ENCODE data around the gene SOCS3.
A peak's percentile ranks its signal among the peaks of the same experiment; 100 is the strongest.

Gene SOCS3

DNA sequence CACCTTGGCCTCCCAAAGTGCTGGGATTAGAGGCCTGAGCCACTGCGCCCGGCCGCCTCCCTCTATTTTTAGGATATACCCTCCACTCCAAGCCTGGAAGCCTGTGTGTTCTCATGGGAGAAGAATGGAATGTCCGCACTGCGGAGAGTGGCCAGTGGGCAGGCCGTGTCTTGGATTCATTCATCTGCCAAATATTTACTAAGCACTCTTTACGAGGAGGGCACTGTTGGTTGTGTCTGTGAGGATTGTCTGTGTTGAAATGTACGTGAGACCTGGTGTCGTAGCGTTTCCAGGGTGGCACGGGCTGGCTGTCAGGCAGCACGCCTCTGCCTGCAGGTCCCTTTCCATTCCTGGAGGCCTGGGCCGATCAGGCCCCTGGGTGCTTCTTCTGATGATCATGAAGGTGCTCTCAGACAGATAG is 37.8 kb upstream of the SOCS3 start:
- TF ChIP-seq CTCF (IDR thresholded peaks at IDR 0.05; ENCODE audit: low read length, missing control alignments), result no peak

GRCh38 chr17:78396441-78397337 is 36.8 kb upstream of the SOCS3 start:
- no peak overlapping the region for H3K4me3 ChIP-seq (replicated peaks; ENCODE audit: low read depth, low read length)
- peak; percentile 31 for DNase-seq (ENCODE audit: low read depth)
- no peak for TF ChIP-seq CTCF (IDR thresholded peaks at IDR 0.05; ENCODE audit: low read length, missing control alignments)

More for the DNA sequence above, 37.8 kb upstream of the SOCS3 start:
- H3K4me3 ChIP-seq (replicated peaks; ENCODE audit: low read depth, low read length), result no peak overlapping the region
- peak; percentile 46 for DNase-seq (ENCODE audit: low read depth)

DNA sequence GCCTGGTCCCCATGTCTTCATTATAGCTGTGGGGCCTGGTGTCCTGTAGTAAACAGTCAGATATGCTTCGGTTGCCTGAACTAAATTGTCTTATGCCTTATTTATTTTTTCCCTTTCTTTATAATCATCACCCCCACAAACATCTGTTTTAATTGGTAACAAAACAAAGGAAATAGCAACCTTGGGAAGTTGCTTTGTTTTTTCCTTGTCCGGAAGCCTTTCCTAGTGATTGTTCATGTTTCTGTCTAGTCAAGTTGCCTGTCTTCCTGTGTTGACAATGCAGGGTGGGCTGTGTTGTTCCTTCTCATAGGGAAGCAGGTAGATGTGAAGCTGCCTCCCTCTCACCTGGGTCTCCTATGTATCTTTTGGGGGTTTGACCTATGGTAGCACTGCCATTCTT is 35.3 kb upstream of the SOCS3 start:
- H3K4me3 ChIP-seq (replicated peaks; ENCODE audit: low read depth, low read length), result no peak overlapping the region
- DNase-seq (ENCODE audit: low read depth), result no peak
- no peak for TF ChIP-seq CTCF (IDR thresholded peaks at IDR 0.05; ENCODE audit: low read length, missing control alignments)

DNA sequence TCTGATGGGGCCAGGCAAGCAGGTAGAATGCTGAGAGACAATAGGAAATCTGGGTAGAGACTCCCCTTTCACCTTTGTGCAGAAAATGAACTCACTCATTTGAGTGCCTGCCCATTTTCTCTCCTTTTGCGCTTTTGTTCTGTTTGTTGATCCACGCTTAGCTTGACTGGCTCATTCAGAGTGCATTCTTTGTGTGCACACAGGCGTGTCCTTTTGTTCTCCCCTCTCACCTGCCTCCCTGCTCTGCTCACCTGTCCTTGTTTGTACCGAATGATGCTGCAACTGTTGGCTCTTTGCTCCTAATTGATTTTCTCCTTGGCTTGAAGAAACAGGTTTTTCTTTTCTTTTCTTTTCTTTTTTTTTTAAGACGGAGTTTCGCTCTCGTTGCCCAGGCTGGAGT is 34.3 kb upstream of the SOCS3 start:
- no peak for TF ChIP-seq CTCF (IDR thresholded peaks at IDR 0.05; ENCODE audit: low read length, missing control alignments)
- no peak overlapping the region for H3K4me3 ChIP-seq (replicated peaks; ENCODE audit: low read depth, low read length)
- no peak for DNase-seq (ENCODE audit: low read depth)

GRCh38 chr17:78393575-78393974 is 33.7 kb upstream of the SOCS3 start:
- no peak for DNase-seq (ENCODE audit: low read depth)
- no peak for TF ChIP-seq CTCF (IDR thresholded peaks at IDR 0.05; ENCODE audit: low read length, missing control alignments)
- H3K4me3 ChIP-seq (replicated peaks; ENCODE audit: low read depth, low read length), result no peak overlapping the region

DNA sequence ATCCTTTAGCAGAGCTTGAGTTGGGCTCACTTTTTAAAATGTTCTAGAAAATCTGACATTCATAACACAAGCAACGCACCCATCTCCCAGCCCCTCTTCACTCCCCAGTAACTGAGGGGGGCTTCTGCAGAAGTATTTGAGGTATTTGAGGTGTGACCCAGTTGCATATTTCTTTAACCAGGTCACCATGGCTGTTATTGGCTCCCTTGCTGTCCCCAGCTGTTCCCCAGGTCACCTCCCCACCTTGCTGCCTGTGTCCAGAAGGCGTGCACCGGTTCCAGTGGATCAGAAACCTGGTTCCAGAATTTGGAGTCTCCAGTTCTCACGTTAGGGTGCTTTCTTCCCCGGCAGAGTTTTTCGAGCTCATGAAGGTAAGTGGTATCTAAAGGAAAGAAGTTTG is 32.4 kb upstream of the SOCS3 start:
- TF ChIP-seq CTCF (IDR thresholded peaks at IDR 0.05; ENCODE audit: low read length, missing control alignments), result no peak
- no peak overlapping the region for H3K4me3 ChIP-seq (replicated peaks; ENCODE audit: low read depth, low read length)
- no peak for DNase-seq (ENCODE audit: low read depth)

- no peak overlapping the region for H3K4me3 ChIP-seq (replicated peaks; ENCODE audit: low read depth, low read length)
- TF ChIP-seq CTCF (IDR thresholded peaks at IDR 0.05; ENCODE audit: low read length, missing control alignments), result no peak
- DNase-seq (ENCODE audit: low read depth), result peak; percentile 42
Observed at GRCh38 chr17:78391843-78392242, 32.0 kb upstream of the SOCS3 start.
